NB4 (cell line): ENCODE measurements around the gene CMPK1.

Experiments used
- DNase-seq: peaks from one replicate; pipeline ENCODE4 v3.0.0; 2010; ENCODE audit warnings: low read depth
- H3K4me3 ChIP-seq: one replicate; pipeline ENCODE4 v1.5.1; 2011; ENCODE audit warnings: mild to moderate bottlenecking, low read depth, low read length, moderate library complexity
- MYC ChIP-seq: IDR thresholded peaks from 2 replicates; pipeline ENCODE4 v1.6.1; 2011; ENCODE audit warnings: low read depth, low read length
- POLR2A ChIP-seq: IDR thresholded peaks from 2 replicates; pipeline ENCODE4 v1.6.1; 2011; ENCODE audit warnings: mild to moderate bottlenecking; ENCODE audit not compliant: insufficient read length; ENCODE audit errors: extremely low read depth
- TF ChIP-seq, protein P1 (sequence below): IDR thresholded peaks from one replicate; pipeline ENCODE4 v1.5.1; 2012; ENCODE audit warnings: low read depth, low read length
- TF ChIP-seq, protein P2 (sequence below): IDR thresholded peaks from 2 replicates; pipeline ENCODE4 v1.6.1; 2011; ENCODE audit warnings: low read depth, low read length

Gene CMPK1

DNA sequence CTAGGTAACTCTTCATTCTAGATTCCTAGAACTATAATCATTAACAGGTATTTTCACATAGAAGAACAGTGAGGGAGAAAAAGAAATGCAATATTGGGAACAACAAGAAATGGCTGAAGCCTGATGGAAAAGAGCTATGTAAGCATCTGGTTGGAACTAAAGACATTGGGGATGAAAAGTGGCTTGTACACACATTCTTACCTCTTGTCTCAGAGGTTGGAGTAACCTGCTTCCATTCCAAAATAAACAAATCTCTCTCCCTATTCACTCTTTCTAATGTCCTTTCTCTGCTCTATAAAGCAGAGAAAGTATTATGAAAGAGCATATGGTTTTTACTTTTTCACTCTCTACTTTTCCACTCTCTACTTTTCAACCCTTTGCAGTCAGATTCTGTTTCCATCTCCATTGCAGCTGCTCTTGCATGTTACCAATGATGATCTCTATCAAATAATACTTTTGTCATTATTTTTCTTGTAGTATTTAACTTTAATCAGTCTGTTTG is 37.5 kb downstream of the CMPK1 start:
- DNase-seq: no peak
- no peak overlapping the region for H3K4me3 ChIP-seq
- TF ChIP-seq, protein P1, sequence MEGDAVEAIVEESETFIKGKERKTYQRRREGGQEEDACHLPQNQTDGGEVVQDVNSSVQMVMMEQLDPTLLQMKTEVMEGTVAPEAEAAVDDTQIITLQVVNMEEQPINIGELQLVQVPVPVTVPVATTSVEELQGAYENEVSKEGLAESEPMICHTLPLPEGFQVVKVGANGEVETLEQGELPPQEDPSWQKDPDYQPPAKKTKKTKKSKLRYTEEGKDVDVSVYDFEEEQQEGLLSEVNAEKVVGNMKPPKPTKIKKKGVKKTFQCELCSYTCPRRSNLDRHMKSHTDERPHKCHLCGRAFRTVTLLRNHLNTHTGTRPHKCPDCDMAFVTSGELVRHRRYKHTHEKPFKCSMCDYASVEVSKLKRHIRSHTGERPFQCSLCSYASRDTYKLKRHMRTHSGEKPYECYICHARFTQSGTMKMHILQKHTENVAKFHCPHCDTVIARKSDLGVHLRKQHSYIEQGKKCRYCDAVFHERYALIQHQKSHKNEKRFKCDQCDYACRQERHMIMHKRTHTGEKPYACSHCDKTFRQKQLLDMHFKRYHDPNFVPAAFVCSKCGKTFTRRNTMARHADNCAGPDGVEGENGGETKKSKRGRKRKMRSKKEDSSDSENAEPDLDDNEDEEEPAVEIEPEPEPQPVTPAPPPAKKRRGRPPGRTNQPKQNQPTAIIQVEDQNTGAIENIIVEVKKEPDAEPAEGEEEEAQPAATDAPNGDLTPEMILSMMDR: no peak
- TF ChIP-seq POLR2A (no peak), MYC (no peak)
- TF ChIP-seq, protein P2, sequence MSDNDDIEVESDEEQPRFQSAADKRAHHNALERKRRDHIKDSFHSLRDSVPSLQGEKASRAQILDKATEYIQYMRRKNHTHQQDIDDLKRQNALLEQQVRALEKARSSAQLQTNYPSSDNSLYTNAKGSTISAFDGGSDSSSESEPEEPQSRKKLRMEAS: no peak

DNA sequence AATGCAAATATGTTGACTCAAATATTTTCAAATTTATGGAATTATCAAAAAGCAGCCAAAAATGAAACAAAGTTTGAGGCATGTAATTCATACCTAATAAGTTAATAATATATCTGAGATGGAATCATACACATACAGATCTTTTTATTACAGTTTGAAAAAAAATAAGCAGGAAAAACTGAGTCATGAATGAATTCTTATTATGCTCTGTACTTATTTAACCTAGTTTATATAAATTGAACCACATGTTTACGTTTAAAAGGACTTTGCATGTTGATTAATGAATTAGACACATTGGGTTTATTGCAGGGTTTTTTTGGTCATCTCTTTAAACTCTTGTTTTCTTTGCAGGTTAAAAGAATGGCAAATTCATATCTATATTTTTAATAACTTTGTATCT is 40.9 kb downstream of the CMPK1 start:
- TF ChIP-seq, protein P1: no peak
- no peak for TF ChIP-seq MYC
- TF ChIP-seq POLR2A: no peak
- TF ChIP-seq, protein P2: no peak
- DNase-seq: no peak
- no peak overlapping the region for H3K4me3 ChIP-seq

DNA sequence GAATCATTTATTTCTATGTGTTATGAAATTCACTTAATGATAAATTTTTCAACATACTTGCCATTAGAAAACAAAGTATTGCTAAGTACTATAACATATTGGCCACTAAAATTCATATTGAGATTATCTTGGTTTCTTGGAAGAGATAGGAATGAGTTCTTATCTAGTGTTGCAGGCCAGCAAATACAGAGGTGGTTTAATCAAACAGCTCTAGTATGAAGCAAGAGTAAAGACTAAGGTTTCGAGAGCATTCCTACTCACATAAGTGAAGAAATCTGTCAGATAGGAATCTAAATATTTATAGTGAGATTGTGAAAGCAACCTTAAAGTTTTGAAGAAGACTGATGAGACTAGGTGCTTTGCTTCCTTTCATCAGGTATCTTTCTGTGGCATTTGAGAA is 44.6 kb downstream of the CMPK1 start:
- no peak for DNase-seq
- TF ChIP-seq POLR2A: no peak
- TF ChIP-seq, protein P2: no peak
- no peak overlapping the region for H3K4me3 ChIP-seq

DNA sequence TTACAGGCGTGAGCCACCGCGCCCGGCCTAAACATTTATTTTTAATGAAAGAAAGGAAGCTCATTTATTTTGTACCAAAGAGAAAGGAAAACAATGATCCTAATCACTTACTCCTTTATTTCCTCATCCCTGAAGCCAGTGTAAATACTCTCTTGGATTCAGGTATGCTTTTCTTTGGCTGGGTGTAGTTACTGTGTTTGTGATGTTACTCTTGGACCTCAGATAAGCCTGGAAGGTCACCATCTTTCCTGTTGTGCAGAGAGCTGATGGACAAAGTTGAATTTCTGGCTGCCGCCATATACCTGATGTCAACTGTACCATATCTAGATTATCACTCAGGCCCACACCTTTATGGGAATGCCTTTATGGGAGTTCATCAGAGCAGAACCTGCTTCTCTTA is 47.1 kb downstream of the CMPK1 start:
- no peak for DNase-seq
- no peak overlapping the region for H3K4me3 ChIP-seq
- no peak for TF ChIP-seq POLR2A
- no peak for TF ChIP-seq MYC
- TF ChIP-seq, protein P1: no peak
- TF ChIP-seq, protein P2: no peak

DNA sequence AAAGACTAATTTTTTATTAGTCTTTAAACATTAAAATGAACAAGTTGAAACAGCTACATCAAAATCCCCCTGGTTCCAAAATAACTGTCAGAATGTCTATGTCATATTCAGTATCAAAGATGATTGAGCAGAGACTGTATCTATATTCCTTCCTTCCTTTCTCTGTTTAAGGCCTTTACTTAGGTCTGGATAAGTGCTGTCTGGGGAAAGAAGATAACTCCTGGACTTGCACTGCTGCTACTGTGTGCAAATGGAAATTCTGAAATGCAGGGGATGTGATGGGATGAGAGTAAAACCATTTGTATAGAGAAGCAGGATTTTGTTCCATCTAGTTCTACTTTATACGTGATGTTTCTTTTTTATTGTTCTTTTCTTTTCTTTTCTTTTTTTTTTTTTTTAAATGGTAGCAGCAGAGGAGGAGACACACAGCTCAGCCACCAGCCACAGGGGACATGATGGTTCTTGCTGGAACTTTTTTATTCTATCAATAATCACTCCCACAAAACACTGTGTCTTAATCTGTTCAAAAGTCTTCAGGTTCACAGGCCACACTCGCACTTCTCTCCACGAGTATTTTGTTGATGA is 48.9 kb downstream of the CMPK1 start:
- H3K4me3 ChIP-seq: no peak overlapping the region
- TF ChIP-seq, protein P1: no peak
- no peak for TF ChIP-seq MYC
- no peak for DNase-seq

DNA sequence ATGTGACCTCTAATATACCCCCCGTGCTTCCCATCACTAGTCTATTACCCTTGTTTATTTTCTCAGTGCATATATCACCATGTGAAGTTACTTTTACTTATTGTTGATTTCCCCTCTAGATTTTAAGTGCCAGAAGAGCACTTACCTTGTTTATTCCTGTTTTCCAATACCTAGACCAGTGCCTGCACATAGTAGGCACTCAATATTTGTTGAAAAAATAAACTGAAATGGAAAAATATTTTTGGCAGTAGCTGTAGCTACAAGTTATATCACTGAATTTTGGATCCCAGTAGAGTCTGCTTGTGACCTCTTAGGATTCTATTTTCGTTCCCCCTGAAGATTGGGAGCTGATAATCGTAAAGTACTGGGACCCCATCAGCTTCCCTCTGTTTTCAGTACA is 50.5 kb downstream of the CMPK1 start:
- no peak for DNase-seq
- no peak overlapping the region for H3K4me3 ChIP-seq
- TF ChIP-seq, protein P1: no peak
- TF ChIP-seq MYC (no peak), POLR2A (no peak)
- TF ChIP-seq, protein P2: no peak
